OCI-LY7 (cell line): ENCODE measurements around the gene DIS3L. TPM values are rescaled to one million over a fixed set of nuclear protein-coding genes. Genes with fewer than 3 reads are reported as not detected.

ENCODE experiments used
- BruUV-seq: library from RNA; stranded (reverse); fragments of 400-500 nt; replicated peaks from 2 replicates; lab custom pipeline; 2021; lab: Mats Ljungman, UMichigan
- CTCF ChIA-PET: fragments of 300-600 bp; sonication (Branson Sonifier 250); formaldehyde crosslinking; loops from one replicate; lab custom pipeline; 2022; ENCODE audit warnings: antibody characterized with exemption; ENCODE audit not compliant: unreplicated experiment; lab: Charles Lee
- POLR2A ChIA-PET: fragments of 300-600 bp; sonication (Branson Sonifier 250); formaldehyde crosslinking; loops from one replicate; lab custom pipeline; 2022; ENCODE audit warnings: antibody characterized with exemption; lab: Charles Lee
- DNase-seq: peaks from one replicate; pipeline ENCODE4 v3.0.0-alpha.2; 2015; ENCODE audit warnings: low spot score
- H2AFZ ChIP-seq: fragments of 200-600 bp; sonication (generic), shearing (Covaris generic); 2 replicates; pipeline ENCODE4 v1.6.1; 2014; ENCODE audit warnings: mild to moderate bottlenecking, antibody characterized with exemption, low read length, moderate library complexity
- H3K27ac ChIP-seq: fragments of 200-600 bp; sonication (generic); 2 replicates; pipeline ENCODE4 v1.5.1; 2014; ENCODE audit warnings: mixed run types, low read depth, mild to moderate bottlenecking, moderate library complexity, low read length, inconsistent platforms; ENCODE audit not compliant: poor library complexity, severe bottlenecking
- H3K36me3 ChIP-seq: fragments of 200-600 bp; sonication (generic); 2 replicates; pipeline ENCODE4 v1.6.1; 2014; ENCODE audit warnings: mild to moderate bottlenecking, antibody characterized with exemption, low read length, moderate library complexity, mixed read lengths; ENCODE audit not compliant: insufficient read depth
- H3K4me1 ChIP-seq: fragments of 200-600 bp; sonication (generic); 2 replicates; pipeline ENCODE4 v1.5.1; 2014; ENCODE audit warnings: mild to moderate bottlenecking, low read length; ENCODE audit not compliant: insufficient read depth, poor library complexity, severe bottlenecking
- H3K4me2 ChIP-seq: fragments of 200-600 bp; sonication (generic); 2 replicates; pipeline ENCODE4 v1.6.1; 2014; ENCODE audit warnings: mild to moderate bottlenecking, low read length
- H3K4me3 ChIP-seq: fragments of 200-600 bp; sonication (generic); 2 replicates; pipeline ENCODE4 v1.5.1; 2014; ENCODE audit warnings: mild to moderate bottlenecking, low read depth, low read length; ENCODE audit not compliant: poor library complexity, severe bottlenecking
- H3K79me2 ChIP-seq: fragments of 200-600 bp; sonication (generic); 2 replicates; pipeline ENCODE4 v1.6.1; 2016; ENCODE audit warnings: low read depth, mild to moderate bottlenecking, low read length, moderate library complexity, mixed read lengths; ENCODE audit not compliant: insufficient read depth
- H3K9me2 ChIP-seq: fragments of 200-600 bp; sonication (generic); 2 replicates; pipeline ENCODE4 v1.6.1; 2016; ENCODE audit warnings: mild to moderate bottlenecking, low read length, mixed read lengths; ENCODE audit not compliant: insufficient read depth
- H3K9me3 ChIP-seq: fragments of 200-600 bp; sonication (generic); 2 replicates; pipeline ENCODE4 v1.6.1; 2014; ENCODE audit warnings: mild to moderate bottlenecking, mixed run types, low read length, mixed read lengths
- H4K20me1 ChIP-seq: fragments of 200-600 bp; sonication (generic); 2 replicates; pipeline ENCODE4 v1.6.1; 2014; ENCODE audit warnings: mild to moderate bottlenecking, antibody characterized with exemption, low read length, moderate library complexity, mixed read lengths; ENCODE audit not compliant: insufficient read depth
- CTCF ChIP-seq: fragments of 200-600 bp; sonication (generic); conservative IDR thresholded peaks from 2 replicates; pipeline ENCODE4 v1.5.1; 2014; ENCODE audit warnings: mild to moderate bottlenecking, antibody characterized with exemption, low read length, moderate library complexity, mixed read lengths
- EZH2phosphoT487 ChIP-seq: fragments of 200-600 bp; sonication (generic); IDR thresholded peaks from 2 replicates; pipeline ENCODE4 v1.6.1; 2018; ENCODE audit warnings: low read depth, borderline replicate concordance, mild to moderate bottlenecking, mixed run types, antibody characterized with exemption, low read length, moderate library complexity, mixed read lengths
- intact Hi-C: fragments of 100-400 bp; cut with micrococcal nuclease; formaldehyde crosslinking; loops from one replicate; pipeline ENCODE4 v1.10.0; 2022; ENCODE audit not compliant: unreplicated experiment
- total RNA-seq, 2 experiments: library from RNA; depleted of rRNA in 1 of 2; stranded (reverse); fragments of >200 nt in 1 of 2; shearing (Covaris generic) in 1 of 2; gene quantifications; 2 replicates each; pipeline ENCODE4 v1.2.3, GENCODE V29; 2014 to 2022

DIS3L gene
- total RNA-seq, 2 experiments from 2014 or later = 33.9 to 67.6 TPM

- no peaks in the 10 kb centered on the region for H3K9me2 ChIP-seq
- no peaks in the 10 kb centered on the region for H4K20me1 ChIP-seq
- peak within 1 kb of the TSS; percentile 51; the same call in 1 of the 2 replicates for H2AFZ ChIP-seq
- peaks cover 10% of the 10 kb centered on the region for H3K4me1 ChIP-seq
- no peak for TF ChIP-seq CTCF
- POLR2A ChIA-PET = no interaction called here
- no TSS peak for BruUV-seq
- CTCF ChIA-PET = no interaction called here
- H3K4me2 ChIP-seq = peak within 1 kb of the TSS; percentile 82
- intact Hi-C loops = no loop called here
- H3K9me3 ChIP-seq = no peaks in the 10 kb centered on the region
- DNase-seq = no peak
- H3K79me2 ChIP-seq = no peaks in the 10 kb centered on the region
- peak within 1 kb of the TSS; percentile 57 for H3K4me3 ChIP-seq
- no peaks in the 10 kb centered on the region for H3K36me3 ChIP-seq
- H3K27ac ChIP-seq = no peak within 1 kb of the TSS
Observed at GRCh38 chr15:66253418-66254088, 39.8 kb upstream of the DIS3L start, which contains the start of gene MEGF11. TSS of gene MEGF11 (minus strand) at chr15:66253750. CDS start at chr15:66128403, 125,347 bp downstream.

GRCh38 chr15:66254089-66254950, 39.0 kb upstream of the DIS3L start:
- intact Hi-C loops = no loop called here
- DNase-seq = no peak
- H3K4me1 ChIP-seq = peaks cover 10% of the 10 kb centered on the region
- H3K4me2 ChIP-seq = no peak overlapping the region
- H3K9me2 ChIP-seq = no peaks in the 10 kb centered on the region
- no peaks in the 10 kb centered on the region for H3K36me3 ChIP-seq
- TF ChIP-seq CTCF = no peak
- TF ChIP-seq EZH2phosphoT487 = peak; percentile 91; the same call in 1 of the 2 replicates
- no peaks in the 10 kb centered on the region for H3K9me3 ChIP-seq
- no peaks in the 10 kb centered on the region for H3K79me2 ChIP-seq
- H2AFZ ChIP-seq = no peak overlapping the region
- ChIA-PET POLR2A (no interaction called here), CTCF (no interaction called here)
- H4K20me1 ChIP-seq = no peaks in the 10 kb centered on the region
- BruUV-seq = no TSS peak
- no peak overlapping the region for H3K4me3 ChIP-seq
- H3K27ac ChIP-seq = no peak overlapping the region
